ENCODE measurements around the gene PTGES3.

- no peak for TF ChIP-seq POLR2AphosphoS5 (IDR thresholded peaks at IDR 0.05)
- no peak for TF ChIP-seq CTCF (IDR thresholded peaks at IDR 0.05)
- no peak for TF ChIP-seq POLR2A (IDR thresholded peaks at IDR 0.05)
- TF ChIP-seq EP300 (IDR thresholded peaks at IDR 0.05) = no peak
Measured at GRCh38 chr12:56719056-56719455, 31.0 kb upstream of the PTGES3 start.
